ENCODE data around the gene FAF1. TPM values are rescaled to one million over a fixed set of nuclear protein-coding genes. Genes with fewer than 3 reads are reported as not detected.

Gene FAF1
- total RNA-seq, 1 experiment from 2014 or later, result 73.2 TPM

DNA sequence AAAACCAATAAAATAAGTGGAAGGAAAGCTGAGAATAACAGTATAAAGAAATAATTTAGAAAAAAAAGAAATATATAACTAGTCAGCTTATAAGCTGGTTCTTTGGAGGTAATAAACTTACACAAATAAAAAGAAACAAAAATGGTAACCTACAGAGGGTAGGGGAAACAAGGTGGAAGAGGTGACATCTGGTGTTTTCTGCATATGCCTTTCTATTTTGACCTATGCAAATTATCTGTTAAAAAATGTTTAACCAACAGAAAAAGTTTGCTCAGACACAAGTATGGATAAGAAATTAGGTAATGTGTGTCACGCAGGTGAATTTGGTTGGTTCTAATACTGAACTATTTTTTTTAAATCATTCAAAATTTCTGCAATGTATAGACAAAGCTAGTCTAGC lies 483.3 kb downstream of the FAF1 start (continued):
- TF ChIP-seq SP1 (IDR thresholded peaks at IDR 0.05; ENCODE audit: low read depth) (no peak), FOSL1 (IDR thresholded peaks at IDR 0.05; ENCODE audit: low read depth) (no peak)

DNA sequence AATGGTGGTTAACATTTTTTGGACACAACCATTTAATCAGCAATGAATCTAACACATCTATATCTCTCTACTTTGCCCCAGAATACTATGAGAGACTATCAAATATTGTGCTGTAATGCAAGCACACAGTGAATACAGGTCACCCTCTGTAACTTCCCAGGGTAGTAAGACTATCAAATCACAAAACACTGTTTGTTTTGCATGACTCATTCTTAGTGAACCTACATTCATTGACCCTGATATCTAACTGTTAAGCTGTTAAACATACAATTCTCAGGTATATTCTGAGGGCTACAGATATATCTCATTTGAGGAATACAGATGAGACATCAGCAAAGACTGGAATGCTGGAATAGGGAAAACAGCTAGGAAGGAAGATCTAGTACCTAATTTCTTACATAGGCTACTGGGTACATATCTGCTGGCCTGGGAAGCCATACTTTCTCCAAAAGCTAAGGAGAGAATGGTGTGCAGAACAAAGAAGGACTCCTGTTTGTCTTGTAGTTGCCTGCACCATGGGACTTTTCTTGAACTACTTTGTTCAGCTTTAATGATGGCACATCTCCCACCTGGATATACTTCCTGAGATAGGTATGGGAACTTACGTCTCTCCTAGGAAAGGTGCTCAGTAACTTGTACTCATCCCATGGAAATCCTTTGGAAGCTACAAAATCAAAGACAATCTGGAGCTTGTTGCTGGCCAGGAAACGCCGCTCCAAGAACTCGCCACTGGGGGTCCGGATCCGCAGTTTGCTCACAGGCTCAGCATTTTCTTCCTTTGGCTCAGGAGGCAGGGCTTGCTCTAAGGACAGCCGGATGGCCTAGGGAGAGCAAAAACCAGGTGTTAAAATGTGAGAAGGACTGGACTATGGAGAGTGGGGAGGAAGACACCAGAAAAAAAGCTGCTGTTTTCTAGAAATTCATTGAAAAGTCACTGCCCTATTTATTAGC lies 484.9 kb downstream of the FAF1 start:
- H3K9me3 ChIP-seq (ENCODE audit: control insufficient read depth in 1 of 2, insufficient read depth in 1 of 2, low read depth in 1 of 2, low read length in 2 of 2), result no peaks in the 10 kb centered on the region
- DNase-seq (ENCODE audit: low read depth, low spot score) (no peak), ATAC-seq (peak; percentile 70)
- no peak overlapping the region for H3K27ac ChIP-seq (ENCODE audit: low read depth, low read length)
- no peak overlapping the region for H3K9ac ChIP-seq (ENCODE audit: low read length)
- intact Hi-C loops (cut with micrococcal nuclease), result no loop called here
- H3K79me2 ChIP-seq (ENCODE audit: insufficient read depth, low read length), result no peaks in the 10 kb centered on the region
- H2AFZ ChIP-seq (ENCODE audit: low read depth, low read length, poor library complexity, severe bottlenecking), result no peak overlapping the region
- ChIA-PET POLR2A (no interaction called here), CTCF (no interaction called here), RAD21 (ENCODE audit: low non-redundant PET in 1 of 2, low total read pairs in 2 of 2, uncharacterized antibody in 2 of 2, unreplicated experiment in 2 of 2) (no interaction called here)
- peaks cover 0 to 8% of the 10 kb centered on the region in 2 experiments; a peak in 1 of 4 replicates for H3K4me1 ChIP-seq (ENCODE audit: control insufficient read depth in 1 of 2, insufficient read depth in 2 of 2, low read length in 2 of 2)
- no peak overlapping the region for H3K4me3 ChIP-seq (replicated peaks in 1 of 2; ENCODE audit: low read depth in 1 of 2, low read length in 2 of 2)
- H3K4me2 ChIP-seq (ENCODE audit: low read length), result no peak overlapping the region
- BruUV-seq (replicated peaks), result no TSS peak
- no peaks in the 10 kb centered on the region for H3K9me2 ChIP-seq (ENCODE audit: insufficient read depth)
- TF ChIP-seq JUND (IDR thresholded peaks at IDR 0.05) (peak; percentile 25; the same call in 1 of the 2 replicates), SIN3A (IDR thresholded peaks at IDR 0.05; ENCODE audit: low read depth) (no peak)
- H3K36me3 ChIP-seq (ENCODE audit: control insufficient read depth in 1 of 2, insufficient read depth in 2 of 2, low read length in 2 of 2), result 0 out of 4 replicates have a peak, but pooled peaks cover 0 to 3% of the 10 kb centered on the region in 2 experiments
- H4K20me1 ChIP-seq (ENCODE audit: insufficient read depth), result no peaks in the 10 kb centered on the region
- H3K27me3 ChIP-seq (ENCODE audit: insufficient read depth, low read length), result no peaks in the 10 kb centered on the region

DNA sequence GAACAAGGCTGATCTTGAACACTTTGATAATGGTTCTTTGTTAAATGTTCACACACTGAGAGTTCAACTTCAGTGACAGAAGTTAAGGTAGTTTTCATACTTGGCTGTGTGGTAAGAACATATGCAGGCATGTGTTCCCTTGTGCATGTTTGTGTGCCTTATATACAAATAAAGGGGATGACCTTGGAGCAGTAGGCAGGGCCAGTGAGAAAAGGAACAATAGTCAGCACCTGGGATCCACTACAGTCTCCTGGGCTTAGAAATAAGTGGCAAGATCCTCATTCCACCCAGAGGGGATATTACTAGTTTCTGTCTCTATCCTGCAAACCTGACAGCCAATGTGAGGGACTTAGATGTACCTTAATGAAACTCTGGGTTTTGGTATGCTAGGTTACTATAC lies 486.6 kb downstream of the FAF1 start:
- CTCF ChIA-PET, result no interaction called here
- Histone ChIP-seq H3K4me3 (replicated peaks in 1 of 2; ENCODE audit: low read depth in 1 of 2, low read length in 2 of 2) (no peak overlapping the region), H3K79me2 (ENCODE audit: insufficient read depth, low read length) (no peaks in the 10 kb centered on the region), H3K9me2 (ENCODE audit: insufficient read depth) (no peaks in the 10 kb centered on the region), H3K36me3 (ENCODE audit: control insufficient read depth in 1 of 2, insufficient read depth in 2 of 2, low read length in 2 of 2) (0 out of 4 replicates have a peak, but pooled peaks cover 0 to 3% of the 10 kb centered on the region in 2 experiments), H3K27ac (ENCODE audit: low read depth, low read length) (no peak overlapping the region), H3K9ac (ENCODE audit: low read length) (no peak overlapping the region), H3K9me3 (ENCODE audit: control insufficient read depth in 1 of 2, insufficient read depth in 1 of 2, low read depth in 1 of 2, low read length in 2 of 2) (no peaks in the 10 kb centered on the region), H3K4me2 (ENCODE audit: low read length) (no peak overlapping the region), H4K20me1 (ENCODE audit: insufficient read depth) (no peaks in the 10 kb centered on the region), H3K4me1 (ENCODE audit: control insufficient read depth in 1 of 2, insufficient read depth in 2 of 2, low read length in 2 of 2) (peaks cover 0 to 8% of the 10 kb centered on the region in 2 experiments; a peak in 1 of 4 replicates), H2AFZ (ENCODE audit: low read depth, low read length, poor library complexity, severe bottlenecking) (no peak overlapping the region), H3K27me3 (ENCODE audit: insufficient read depth, low read length) (no peaks in the 10 kb centered on the region)
- intact Hi-C loops (cut with micrococcal nuclease), result no loop called here
- BruUV-seq (replicated peaks), result no TSS peak
- POLR2A ChIA-PET, result no interaction called here
- RAD21 ChIA-PET (ENCODE audit: low non-redundant PET in 1 of 2, low total read pairs in 2 of 2, uncharacterized antibody in 2 of 2, unreplicated experiment in 2 of 2), result no interaction called here
- no peak for DNase-seq (ENCODE audit: low read depth, low spot score)
- ATAC-seq, result no peak
- TF ChIP-seq JUND (IDR thresholded peaks at IDR 0.05) (no peak), CBX3 (IDR thresholded peaks at IDR 0.05; ENCODE audit: low read depth) (no peak), SRF (IDR thresholded peaks at IDR 0.05; ENCODE audit: low read depth) (no peak), RAD21 (IDR thresholded peaks at IDR 0.05; ENCODE audit: low read depth) (no peak), ZNF274 (IDR thresholded peaks at IDR 0.05; ENCODE audit: low read depth, low read length) (no peak), ZBTB33 (IDR thresholded peaks at IDR 0.05; ENCODE audit: extremely low read depth, insufficient replicate concordance, low read length) (no peak), REST (IDR thresholded peaks at IDR 0.05; ENCODE audit: low read depth) (no peak), SIN3A (IDR thresholded peaks at IDR 0.05; ENCODE audit: low read depth) (no peak), SP1 (IDR thresholded peaks at IDR 0.05; ENCODE audit: low read depth) (no peak), FOSL1 (IDR thresholded peaks at IDR 0.05; ENCODE audit: low read depth) (no peak), EZH2phosphoT487 (IDR thresholded peaks at IDR 0.05; ENCODE audit: borderline replicate concordance) (no peak)
